ENCODE measurements around the gene TCEA2.

Gene TCEA2

GRCh38 chr20:64067005-64067632, 4.1 kb downstream of the TCEA2 start:
- no peak for FAIRE-seq

GRCh38 chr20:64067733-64068307, 4.8 kb downstream of the TCEA2 start:
- no peak for FAIRE-seq

GRCh38 chr20:64068386-64069208, 5.6 kb downstream of the TCEA2 start:
- FAIRE-seq = no peak

GRCh38 chr20:64069209-64069613, 6.2 kb downstream of the TCEA2 start:
- no peak for FAIRE-seq

- no peak for FAIRE-seq
Measured at GRCh38 chr20:64069614-64070243, 6.7 kb downstream of the TCEA2 start.

- FAIRE-seq = no peak
Measured at GRCh38 chr20:64070244-64070993, 7.4 kb downstream of the TCEA2 start.

GRCh38 chr20:64071341-64072332, 8.6 kb downstream of the TCEA2 start:
- FAIRE-seq = no peak

GRCh38 chr20:64072498-64073063, 9.6 kb downstream of the TCEA2 start:
- no peak for FAIRE-seq

GRCh38 chr20:64073476-64074183, 10.6 kb downstream of the TCEA2 start:
- FAIRE-seq = no peak

- no peak for FAIRE-seq
Measured at GRCh38 chr20:64074184-64074789, 11.3 kb downstream of the TCEA2 start.

GRCh38 chr20:64074963-64075362, 12.0 kb downstream of the TCEA2 start:
- FAIRE-seq = no peak

GRCh38 chr20:64075556-64075955, 12.6 kb downstream of the TCEA2 start:
- no peak for FAIRE-seq

GRCh38 chr20:64076061-64076997, 13.3 kb downstream of the TCEA2 start:
- FAIRE-seq = no peak

- FAIRE-seq = no peak
Measured at GRCh38 chr20:64077094-64077493, 14.1 kb downstream of the TCEA2 start.

GRCh38 chr20:64077541-64077875, 14.5 kb downstream of the TCEA2 start:
- FAIRE-seq = no peak

GRCh38 chr20:64077876-64078551, 15.0 kb downstream of the TCEA2 start:
- FAIRE-seq = no peak

- no peak for FAIRE-seq
Measured at GRCh38 chr20:64078934-64079272, 15.9 kb downstream of the TCEA2 start.

- FAIRE-seq = no peak
Measured at GRCh38 chr20:64079273-64080012, 16.4 kb downstream of the TCEA2 start, which contains the start of gene RGS19. TSS of gene RGS19 (minus strand) at chr20:64079518. CDS start at chr20:64076886, 2,632 bp downstream.

Data from endometrium (tissue), 2 donors.